LNCaP clone FGC (cell line): ENCODE results near the gene ANGPTL2.

Experiments used
- DNase-seq: peaks from one replicate; pipeline ENCODE4 v3.0.0-alpha.2; 2011; ENCODE audit warnings: low read depth
- H3K4me3 ChIP-seq: 2 replicates; pipeline ENCODE4 v1.5.1; 2011; ENCODE audit warnings: mild to moderate bottlenecking, low read depth, low read length, control low read depth
- CTCF ChIP-seq: IDR thresholded peaks from 2 replicates; pipeline ENCODE4 v1.5.1; 2012; ENCODE audit warnings: mild to moderate bottlenecking; ENCODE audit not compliant: control insufficient read depth, insufficient read depth; ENCODE audit errors: extremely low read depth

The ANGPTL2 gene

GRCh38 chr9:127139775-127140174 lies 17.3 kb upstream of the ANGPTL2 start:
- DNase-seq, result no peak
- H3K4me3 ChIP-seq, result no peak overlapping the region
- no peak for TF ChIP-seq CTCF

- no peak for DNase-seq
Measured at GRCh38 chr9:127139071-127139731, 16.8 kb upstream of the ANGPTL2 start.

GRCh38 chr9:127138444-127138843 lies 16.0 kb upstream of the ANGPTL2 start:
- H3K4me3 ChIP-seq, result no peak overlapping the region
- no peak for DNase-seq
- no peak for TF ChIP-seq CTCF

More at GRCh38 chr9:127139071-127139731, 16.8 kb upstream of the ANGPTL2 start:
- no peak overlapping the region for H3K4me3 ChIP-seq
- no peak for TF ChIP-seq CTCF

- no peak for DNase-seq
- no peak for TF ChIP-seq CTCF
- H3K4me3 ChIP-seq, result no peak overlapping the region
Measured at GRCh38 chr9:127137640-127138360, 15.4 kb upstream of the ANGPTL2 start.

- no peak for DNase-seq
- no peak overlapping the region for H3K4me3 ChIP-seq
- TF ChIP-seq CTCF, result no peak
Measured at GRCh38 chr9:127136880-127137639, 14.6 kb upstream of the ANGPTL2 start.

- no peak for TF ChIP-seq CTCF
Measured at GRCh38 chr9:127136081-127136879, 13.8 kb upstream of the ANGPTL2 start.

More at GRCh38 chr9:127136081-127136879, 13.8 kb upstream of the ANGPTL2 start:
- no peak overlapping the region for H3K4me3 ChIP-seq
- DNase-seq, result no peak
